Fibroblast of the aortic adventitia (primary cell): ENCODE data around the gene ITPRID1. TPM values are rescaled to one million over a fixed set of nuclear protein-coding genes. Genes with fewer than 3 reads are reported as not detected.

ENCODE experiments used
- DNase-seq: peaks from one replicate; pipeline ENCODE4 v3.0.0-alpha.2; 2010; ENCODE audit warnings: low read depth
- H3K4me3 ChIP-seq: 2 replicates; pipeline ENCODE4 v1.5.1; 2011; ENCODE audit warnings: low read depth, mild to moderate bottlenecking, control low read depth, low read length, moderate library complexity
- total RNA-seq: library from RNA; depleted of rRNA; stranded (reverse); fragments of >200 nt; gene quantifications from 2 replicates; pipeline ENCODE4 v1.2.3, GENCODE V29; 2012; ENCODE audit warnings: low replicate concordance
- TF ChIP-seq, protein P1 (sequence below): IDR thresholded peaks from 2 replicates; pipeline ENCODE4 v1.5.1; 2011; ENCODE audit warnings: mild to moderate bottlenecking, low read length, control low read depth, inconsistent platforms; ENCODE audit not compliant: insufficient read depth

Gene ITPRID1
- total RNA-seq, 1 donor = not detected

DNA sequence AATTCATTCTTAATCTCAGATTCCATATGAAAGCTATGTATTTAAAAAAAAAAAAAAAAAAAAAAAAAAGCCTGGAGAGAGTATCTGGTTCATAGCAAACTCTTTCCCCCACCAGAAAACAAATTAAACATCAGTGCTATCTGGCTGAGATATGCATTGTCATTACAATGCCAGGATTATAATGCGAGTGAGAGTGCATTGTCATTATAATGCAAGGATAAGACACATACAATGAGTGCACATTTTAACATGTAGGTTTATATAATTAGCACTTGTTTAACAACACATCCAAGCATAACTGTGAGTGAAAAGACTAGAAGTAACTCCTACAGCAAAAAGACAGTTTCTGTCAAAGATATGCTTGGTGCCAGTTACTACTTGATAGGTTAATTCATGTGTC lies 48.1 kb downstream of the ITPRID1 start:
- DNase-seq = no peak
- TF ChIP-seq, protein P1, sequence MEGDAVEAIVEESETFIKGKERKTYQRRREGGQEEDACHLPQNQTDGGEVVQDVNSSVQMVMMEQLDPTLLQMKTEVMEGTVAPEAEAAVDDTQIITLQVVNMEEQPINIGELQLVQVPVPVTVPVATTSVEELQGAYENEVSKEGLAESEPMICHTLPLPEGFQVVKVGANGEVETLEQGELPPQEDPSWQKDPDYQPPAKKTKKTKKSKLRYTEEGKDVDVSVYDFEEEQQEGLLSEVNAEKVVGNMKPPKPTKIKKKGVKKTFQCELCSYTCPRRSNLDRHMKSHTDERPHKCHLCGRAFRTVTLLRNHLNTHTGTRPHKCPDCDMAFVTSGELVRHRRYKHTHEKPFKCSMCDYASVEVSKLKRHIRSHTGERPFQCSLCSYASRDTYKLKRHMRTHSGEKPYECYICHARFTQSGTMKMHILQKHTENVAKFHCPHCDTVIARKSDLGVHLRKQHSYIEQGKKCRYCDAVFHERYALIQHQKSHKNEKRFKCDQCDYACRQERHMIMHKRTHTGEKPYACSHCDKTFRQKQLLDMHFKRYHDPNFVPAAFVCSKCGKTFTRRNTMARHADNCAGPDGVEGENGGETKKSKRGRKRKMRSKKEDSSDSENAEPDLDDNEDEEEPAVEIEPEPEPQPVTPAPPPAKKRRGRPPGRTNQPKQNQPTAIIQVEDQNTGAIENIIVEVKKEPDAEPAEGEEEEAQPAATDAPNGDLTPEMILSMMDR = no peak
- no peak overlapping the region for H3K4me3 ChIP-seq

DNA sequence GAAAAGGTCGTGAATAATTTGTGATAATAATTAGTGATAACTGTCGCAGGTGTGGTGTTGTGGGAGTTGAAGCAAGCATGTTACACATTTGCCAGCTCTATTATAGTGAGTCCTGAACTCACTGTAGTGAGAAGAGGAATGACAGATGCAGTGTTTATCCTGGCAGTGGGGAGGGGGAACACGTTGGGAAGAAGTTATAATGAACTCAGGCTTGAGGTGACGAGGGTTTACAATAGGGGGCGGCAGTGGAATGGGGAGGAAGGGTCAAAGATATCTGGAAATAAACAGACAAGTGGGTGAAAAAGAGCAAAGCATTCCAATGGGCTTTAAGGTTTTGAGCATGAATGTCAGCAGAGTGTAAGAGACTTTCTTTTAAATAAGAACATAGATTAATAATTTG lies 49.6 kb downstream of the ITPRID1 start:
- no peak for DNase-seq
- TF ChIP-seq, protein P1 = no peak
- H3K4me3 ChIP-seq = no peak overlapping the region

DNA sequence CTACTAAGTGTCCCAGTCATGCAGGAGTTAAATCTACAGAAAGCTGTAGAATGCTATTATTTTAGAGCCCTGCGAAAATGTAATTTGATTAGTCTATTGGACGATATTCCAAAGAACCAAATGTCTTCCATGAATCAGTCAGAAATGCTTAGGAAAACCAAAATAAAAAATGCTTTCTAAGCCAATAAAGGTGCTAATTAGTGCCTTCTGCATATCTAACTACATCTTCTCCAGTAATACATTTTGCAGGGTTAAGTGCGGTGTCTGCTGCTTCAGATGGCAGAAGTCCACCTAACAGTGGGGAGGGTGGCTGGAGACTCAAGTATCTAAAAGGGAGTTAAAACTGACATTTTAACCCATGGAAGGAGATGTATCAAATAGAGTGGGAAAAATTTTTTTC lies 50.1 kb downstream of the ITPRID1 start:
- no peak for DNase-seq
- no peak overlapping the region for H3K4me3 ChIP-seq
- TF ChIP-seq, protein P1 = no peak

DNA sequence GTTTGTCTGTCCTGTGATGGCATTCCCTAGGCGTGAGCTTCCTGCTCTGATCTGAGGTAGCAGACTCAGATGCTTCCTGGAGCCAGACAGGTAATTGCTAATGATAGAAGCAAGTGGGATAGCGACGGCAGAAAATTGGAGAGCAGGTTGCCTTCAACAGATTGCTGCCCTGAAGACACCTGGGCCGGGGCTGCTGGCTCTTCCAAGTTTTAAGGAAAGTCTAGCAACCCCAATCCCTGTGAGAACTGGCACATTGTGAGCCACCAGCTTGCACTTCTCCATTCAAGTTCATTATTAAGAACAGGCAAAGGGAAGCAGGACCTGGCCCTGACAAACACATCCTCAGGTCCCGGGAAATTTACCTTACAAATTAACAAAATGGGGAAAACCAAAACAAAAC lies 50.8 kb downstream of the ITPRID1 start:
- DNase-seq = no peak
- TF ChIP-seq, protein P1 = no peak
- H3K4me3 ChIP-seq = no peak overlapping the region

DNA sequence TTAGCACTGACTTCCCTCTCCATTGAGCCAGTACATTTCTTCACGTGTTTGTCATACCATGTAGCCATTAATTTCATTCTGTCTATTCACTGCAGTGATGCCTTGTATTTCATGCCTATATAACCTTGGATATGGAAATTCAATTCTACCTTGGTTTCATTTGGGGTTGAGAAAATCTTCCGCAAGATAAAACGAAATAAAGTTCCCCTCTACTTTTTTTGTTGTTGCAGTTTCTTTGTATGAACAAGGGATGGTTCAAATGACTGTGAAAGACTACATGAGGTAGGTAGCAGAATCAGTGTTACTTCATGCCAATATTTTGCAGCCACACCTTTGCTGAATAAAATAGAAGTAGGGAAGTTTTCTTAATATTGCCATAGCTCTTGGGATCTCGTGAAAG lies 55.6 kb downstream of the ITPRID1 start:
- TF ChIP-seq, protein P1 = no peak
- DNase-seq = no peak
- H3K4me3 ChIP-seq = no peak overlapping the region

DNA sequence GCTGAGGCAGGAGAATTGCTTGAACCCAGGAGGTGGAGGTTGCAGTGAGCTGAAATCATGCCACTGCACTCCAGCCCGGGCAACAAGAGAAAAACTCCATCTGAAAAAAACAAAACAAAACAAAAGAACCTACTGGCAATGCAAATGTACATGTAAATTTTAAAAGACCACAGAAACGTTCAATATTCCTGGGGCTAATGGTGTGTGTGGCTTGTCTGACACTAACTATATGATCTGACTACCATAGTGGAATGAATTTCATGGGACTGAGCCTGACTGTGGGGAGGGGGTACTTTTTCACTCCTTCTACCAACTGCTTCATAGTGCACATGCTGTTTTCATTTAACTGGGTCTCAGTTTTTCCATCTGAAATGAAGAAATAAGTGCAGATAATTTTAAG lies 69.6 kb downstream of the ITPRID1 start:
- H3K4me3 ChIP-seq = no peak overlapping the region
- TF ChIP-seq, protein P1 = no peak

DNA sequence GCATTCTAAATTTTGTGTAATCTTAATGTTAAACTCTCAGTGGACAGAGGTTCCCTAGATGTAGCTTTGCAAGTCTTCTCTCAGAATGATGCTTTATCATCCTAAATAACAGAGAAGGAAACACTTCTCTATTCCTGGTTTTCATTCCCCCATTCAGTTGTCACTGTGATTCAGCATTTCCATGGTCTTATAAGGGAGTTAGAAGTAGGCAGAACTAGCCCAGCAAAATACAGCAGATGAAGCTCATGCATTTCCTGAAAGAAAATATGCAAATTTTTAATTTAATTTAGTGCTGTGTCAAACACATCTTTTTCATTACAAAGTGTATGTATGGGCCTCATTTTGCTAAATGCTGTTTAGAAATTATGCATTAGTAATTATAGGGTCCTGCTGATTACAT lies 70.1 kb downstream of the ITPRID1 start:
- DNase-seq = no peak
- no peak overlapping the region for H3K4me3 ChIP-seq
- TF ChIP-seq, protein P1 = no peak

More for the DNA sequence above, 69.6 kb downstream of the ITPRID1 start:
- no peak for DNase-seq
